Caco-2 (cell line): ENCODE data around the gene USP6. TPM values are rescaled to one million over a fixed set of nuclear protein-coding genes. Genes with fewer than 3 reads are reported as not detected.
A peak's percentile ranks its signal among the peaks of the same experiment; 100 is the strongest.
"Not testable (repeated sequence)": the region's sequence is repeated elsewhere in the genome, so short reads cannot be mapped to it uniquely, and the experiment has no call there.

ENCODE experiments used
- Bru-seq: library from RNA; stranded (reverse); fragments of 400-500 nt; gene quantifications from one replicate; lab custom pipeline; 2021; lab: Mats Ljungman, UMichigan
- BruChase-seq, 2 experiments: library from RNA; stranded (reverse); fragments of 400-500 nt; gene quantifications; one replicate each; lab custom pipeline; 2021; lab: Mats Ljungman, UMichigan
- BruUV-seq: library from RNA; stranded (reverse); fragments of 400-500 nt; replicated peaks from 2 replicates; lab custom pipeline; 2021; lab: Mats Ljungman, UMichigan
- CTCF ChIA-PET: fragments of 300-600 bp; sonication (Branson Sonifier 250); formaldehyde crosslinking; loops from one replicate; lab custom pipeline; 2022; ENCODE audit warnings: antibody characterized with exemption; lab: Charles Lee
- POLR2A ChIA-PET: fragments of 300-600 bp; sonication (Branson Sonifier 250); formaldehyde crosslinking; loops from one replicate; lab custom pipeline; 2022; ENCODE audit warnings: antibody characterized with exemption; lab: Charles Lee
- DNase-seq, 2 experiments: peaks; one replicate each; pipeline versions ENCODE4 v3.0.0 to v3.0.0-alpha.2; 2020 to 2022
- H3K27me3 ChIP-seq: replicated peaks from 2 replicates; pipeline ENCODE4 v1.6.0; 2011; ENCODE audit warnings: low read length; ENCODE audit not compliant: control insufficient read depth, insufficient read depth
- H3K36me3 ChIP-seq: 2 replicates; pipeline ENCODE4 v1.5.1; 2011; ENCODE audit warnings: low read length; ENCODE audit not compliant: control insufficient read depth, insufficient read depth
- H3K4me1 ChIP-seq: fragments of 250-450 bp; sonication (Bioruptor Pico); 2 replicates; pipeline ENCODE4 v1.5.1; 2020; ENCODE audit warnings: mild to moderate bottlenecking
- H3K4me3 ChIP-seq: 2 replicates; pipeline ENCODE4 v1.5.1; 2011; ENCODE audit warnings: low read depth, mild to moderate bottlenecking, control low read depth, low read length
- H3K9me3 ChIP-seq: fragments of 250-450 bp; sonication (Bioruptor Pico); 2 replicates; pipeline ENCODE4 v1.5.1; 2020; ENCODE audit warnings: mild to moderate bottlenecking, moderate library complexity
- H3K27ac Mint-ChIP-seq: one replicate; pipeline ENCODE4 v1.8.0; 2022; ENCODE audit warnings: mixed read lengths; ENCODE audit not compliant: unreplicated experiment
- H3K27me3 Mint-ChIP-seq: one replicate; pipeline ENCODE4 v1.8.0; 2022; ENCODE audit warnings: mixed read lengths; ENCODE audit not compliant: insufficient read depth, unreplicated experiment
- H3K36me3 Mint-ChIP-seq: one replicate; pipeline ENCODE4 v1.8.0; 2022; ENCODE audit warnings: mild to moderate bottlenecking, mixed read lengths; ENCODE audit not compliant: insufficient read depth, unreplicated experiment
- H3K4me1 Mint-ChIP-seq: one replicate; pipeline ENCODE4 v1.8.0; 2022; ENCODE audit warnings: low read depth, mixed read lengths; ENCODE audit not compliant: unreplicated experiment
- H3K4me3 Mint-ChIP-seq: one replicate; pipeline ENCODE4 v1.8.0; 2022; ENCODE audit warnings: mild to moderate bottlenecking, moderate library complexity, mixed read lengths; ENCODE audit not compliant: unreplicated experiment
- H3K9me3 Mint-ChIP-seq: one replicate; pipeline ENCODE4 v1.8.0; 2022; ENCODE audit warnings: mixed read lengths; ENCODE audit not compliant: unreplicated experiment
- CTCF ChIP-seq, 2 experiments: fragments of 200-600 bp in 1 of 2; IDR thresholded peaks; 1 replicate in 1 of 2; 2 replicates in 1 of 2; pipeline versions ENCODE4 v1.5.1 to v1.8.0; 2011 to 2022; ENCODE audit warnings: antibody characterized with exemption in 1 of 2, control low read depth in 1 of 2, inconsistent platforms in 1 of 2, low read depth in 1 of 2, low read length in 1 of 2, mild to moderate bottlenecking in 1 of 2, moderate library complexity in 1 of 2; ENCODE audit not compliant: insufficient read depth in 1 of 2, severe bottlenecking in 1 of 2, unreplicated experiment in 1 of 2
- intact Hi-C: fragments of 100-400 bp; cut with micrococcal nuclease; formaldehyde crosslinking; loops from one replicate; pipeline ENCODE4 v1.10.0; 2022; ENCODE audit not compliant: unreplicated experiment
- long read RNA-seq: library from polyadenylated mRNA; stranded (forward); transcript quantifications from one replicate; pipeline ENCODE4 v2.0.0, GENCODE V29; 2022
- total RNA-seq: library from RNA; stranded (reverse); gene quantifications from 2 replicates; pipeline ENCODE4 v1.2.3, GENCODE V29; 2022

USP6 gene
- total RNA-seq (0.16 and 0.21 TPM in 2 replicates), Bru-seq, nascent RNA (percentile 1 among the genes with signal in this experiment), BruChase-seq, experiment 1, labeled RNA remaining after a 2-hour chase (percentile 1 among the genes with signal in this experiment), BruChase-seq, experiment 2, labeled RNA remaining after a 6-hour chase (not detected)
- long read RNA-seq = 0 reads

DNA sequence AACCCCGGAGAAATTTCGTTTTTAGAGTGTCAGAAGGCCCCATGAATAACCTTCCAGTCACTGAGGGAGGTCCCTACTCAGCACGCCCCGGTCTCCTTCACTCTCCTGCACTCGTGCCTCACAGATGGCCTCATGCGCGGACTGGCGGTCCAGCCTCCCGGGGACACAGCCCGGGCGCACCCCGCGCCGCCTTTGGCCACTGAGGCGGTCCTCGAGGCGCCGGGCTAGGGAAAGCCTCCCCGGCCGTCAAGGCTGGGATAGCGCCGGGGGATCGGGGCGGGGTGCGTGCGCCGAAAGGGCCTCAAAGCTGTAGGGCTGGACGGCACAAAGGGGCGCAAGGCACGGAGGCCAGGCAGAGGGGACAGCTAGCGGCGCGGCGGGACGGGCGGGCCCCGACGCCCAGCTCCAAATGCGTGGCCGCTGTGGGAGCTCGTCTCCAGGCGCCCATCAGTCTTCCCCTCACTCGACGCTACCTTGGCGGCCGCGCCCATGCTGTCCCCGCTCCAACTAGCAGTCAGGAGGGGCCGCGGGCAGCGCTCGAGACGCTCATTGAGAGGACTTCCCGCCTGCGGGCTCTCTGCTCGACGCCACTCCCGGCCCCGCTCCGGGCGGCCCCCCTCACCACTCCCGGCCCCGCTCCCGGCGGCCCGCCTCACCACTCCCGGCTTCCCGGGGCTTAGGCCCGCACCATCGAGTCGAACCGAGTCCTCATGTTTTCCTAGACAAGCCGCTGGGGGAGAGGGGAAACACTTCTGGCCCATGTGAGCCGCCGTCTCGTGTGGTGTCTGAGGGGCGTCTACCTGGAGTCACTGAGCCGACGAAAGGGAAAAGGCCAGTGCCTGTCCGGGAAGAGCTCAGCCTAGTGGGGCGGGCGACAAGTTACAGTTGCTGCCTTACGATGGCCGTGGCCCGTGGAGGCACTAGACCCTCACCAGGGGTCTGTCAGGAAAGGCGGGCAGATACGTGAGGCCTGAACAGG lies at the start of gene USP6:
Gene USP6 (plus strand): TSS at position 360 of the 979 bp plus-strand sequence. CDS start 14,336 bp downstream, outside the sequence.
- no peak within 1 kb of the TSS for H3K4me3 Mint-ChIP-seq
- H3K36me3 ChIP-seq = no peaks in the 10 kb centered on the region
- no peak within 1 kb of the TSS for H3K4me3 ChIP-seq
- H3K27ac Mint-ChIP-seq = no peak within 1 kb of the TSS
- H3K27me3 Mint-ChIP-seq = no peaks in the 10 kb centered on the region
- ChIA-PET CTCF (no interaction called here), POLR2A (no interaction called here)
- no peaks in the 10 kb centered on the region for H3K9me3 ChIP-seq
- intact Hi-C loops = no loop called here
- no peak for TF ChIP-seq CTCF (IDR thresholded peaks at IDR 0.05; ENCODE audit: insufficient read depth in 1 of 2, low read depth in 1 of 2, low read length in 1 of 2, severe bottlenecking in 1 of 2, unreplicated experiment in 1 of 2)
- DNase-seq = no peak
- BruUV-seq = no TSS peak
- H3K9me3 Mint-ChIP-seq = no peaks in the 10 kb centered on the region
- peaks cover under 1% of the 10 kb centered on the region for H3K4me1 Mint-ChIP-seq
- peaks cover 11% of the 10 kb centered on the region for H3K36me3 Mint-ChIP-seq
- H3K4me1 ChIP-seq = no peaks in the 10 kb centered on the region
- no peaks in the 10 kb centered on the region for H3K27me3 ChIP-seq

- ChIA-PET CTCF (no interaction called here), POLR2A (interaction anchor here (0.8 kb wide), 1 partner anchor 43 kb away, joined by 3 read pairs; no protein-coding TSS in a partner anchor)
- Histone ChIP-seq H3K27me3 (no peaks in the 10 kb centered on the region), H3K36me3 (no peaks in the 10 kb centered on the region), H3K9me3 (no peaks in the 10 kb centered on the region), H3K4me1 (no peaks in the 10 kb centered on the region), H3K4me3 (no peak overlapping the region)
- no peak overlapping the region for H3K4me3 Mint-ChIP-seq
- no peaks in the 10 kb centered on the region for H3K27me3 Mint-ChIP-seq
- no TSS peak for BruUV-seq
- no peak overlapping the region for H3K27ac Mint-ChIP-seq
- DNase-seq = no peak
- H3K4me1 Mint-ChIP-seq = no peaks in the 10 kb centered on the region
- no peak for TF ChIP-seq CTCF (IDR thresholded peaks at IDR 0.05; ENCODE audit: insufficient read depth in 1 of 2, low read depth in 1 of 2, low read length in 1 of 2, severe bottlenecking in 1 of 2, unreplicated experiment in 1 of 2)
- intact Hi-C loops = no loop called here
- peaks cover 6% of the 10 kb centered on the region for H3K36me3 Mint-ChIP-seq
- H3K9me3 Mint-ChIP-seq = no peaks in the 10 kb centered on the region
These were observed 47.6 kb upstream of the USP6 start for GRCh38 chr17:5068236-5068635.

GRCh38 chr17:5069724-5070123 lies 46.1 kb upstream of the USP6 start:
- no peaks in the 10 kb centered on the region for H3K9me3 Mint-ChIP-seq
- no peaks in the 10 kb centered on the region for H3K27me3 Mint-ChIP-seq
- no peaks in the 10 kb centered on the region for H3K9me3 ChIP-seq
- no peaks in the 10 kb centered on the region for H3K4me1 Mint-ChIP-seq
- H3K27me3 ChIP-seq = no peaks in the 10 kb centered on the region
- H3K4me3 Mint-ChIP-seq = no peak overlapping the region
- H3K4me3 ChIP-seq = no peak overlapping the region
- BruUV-seq = no TSS peak
- ChIA-PET POLR2A (no interaction called here), CTCF (no interaction called here)
- no peaks in the 10 kb centered on the region for H3K36me3 ChIP-seq
- no peak for DNase-seq
- H3K27ac Mint-ChIP-seq = no peak overlapping the region
- intact Hi-C loops = no loop called here
- TF ChIP-seq CTCF (IDR thresholded peaks at IDR 0.05; ENCODE audit: insufficient read depth in 1 of 2, low read depth in 1 of 2, low read length in 1 of 2, severe bottlenecking in 1 of 2, unreplicated experiment in 1 of 2) = no peak
- peaks cover 11% of the 10 kb centered on the region for H3K36me3 Mint-ChIP-seq
- peaks cover 5% of the 10 kb centered on the region; the same call in 1 of the 2 replicates for H3K4me1 ChIP-seq

- intact Hi-C loops, POLR2A ChIA-PET, H3K4me3 ChIP-seq, H3K36me3 ChIP-seq, H3K9me3 Mint-ChIP-seq, H3K27me3 Mint-ChIP-seq, H3K27me3 ChIP-seq, H3K9me3 ChIP-seq, H3K4me3 Mint-ChIP-seq, CTCF ChIA-PET, DNase-seq, BruUV-seq, H3K4me1 Mint-ChIP-seq: not testable (repeated sequence)
- Mint-ChIP-seq H3K27ac (peak overlapping the region; percentile 81), H3K36me3 (peaks cover 31% of the 10 kb centered on the region)
- peaks cover 11% of the 10 kb centered on the region for H3K4me1 ChIP-seq
These were observed 40.4 kb upstream of the USP6 start for GRCh38 chr17:5075472-5075871.
